Coronary artery (tissue), 2 donors: ENCODE data around the gene PDE8B.
"Not testable (repeated sequence)": the region's sequence is repeated elsewhere in the genome, so short reads cannot be mapped to it uniquely, and the experiment has no call there.

Experiments used
- DNase-seq: peaks from one replicate; pipeline ENCODE4 v3.0.0-alpha.2; 2017; ENCODE audit warnings: low spot score
- H3K27ac ChIP-seq, 2 donors: fragments of 200-600 bp; sonication (generic); one replicate each; pipeline ENCODE4 v1.5.1; 2016 to 2019
- H3K4me3 ChIP-seq: fragments of 200-600 bp; sonication (generic); 2 replicates; pipeline ENCODE4 v1.5.1; 2016; ENCODE audit warnings: mild to moderate bottlenecking, moderate library complexity
- CTCF ChIP-seq: fragments of 200-600 bp; sonication (generic); IDR thresholded peaks from one replicate; pipeline ENCODE4 v1.5.1; 2019; ENCODE audit warnings: antibody characterized with exemption

PDE8B gene

GRCh38 chr5:77448831-77449230 is 238.4 kb downstream of the PDE8B start:
- no peak for DNase-seq
- Histone ChIP-seq H3K27ac (peak overlapping the region in 1 of 2 donors; percentile 3), H3K4me3 (no peak overlapping the region)
- TF ChIP-seq CTCF: no peak

GRCh38 chr5:77449277-77449676 is 238.8 kb downstream of the PDE8B start:
- no peak for DNase-seq
- no peak for TF ChIP-seq CTCF
- H3K27ac ChIP-seq: peak overlapping the region in 1 of 2 donors; percentile 36

GRCh38 chr5:77449981-77450380 is 239.5 kb downstream of the PDE8B start:
- TF ChIP-seq CTCF: no peak
- no peak overlapping the region for H3K4me3 ChIP-seq
- DNase-seq: no peak
- no peak overlapping the region for H3K27ac ChIP-seq

More at GRCh38 chr5:77449277-77449676, 238.8 kb downstream of the PDE8B start:
- no peak overlapping the region for H3K4me3 ChIP-seq

GRCh38 chr5:77452351-77452750 is 241.9 kb downstream of the PDE8B start:
- no peak for TF ChIP-seq CTCF
- no peak for DNase-seq
- Histone ChIP-seq H3K27ac (no peak overlapping the region), H3K4me3 (no peak overlapping the region)

- H3K4me3 ChIP-seq: no peak overlapping the region
- no peak for DNase-seq
- H3K27ac ChIP-seq: no peak overlapping the region
- TF ChIP-seq CTCF: no peak
These were observed 243.6 kb downstream of the PDE8B start for GRCh38 chr5:77454123-77454522.

- Histone ChIP-seq H3K4me3 (no peak overlapping the region), H3K27ac (no peak overlapping the region)
- DNase-seq: no peak
- TF ChIP-seq CTCF: no peak
These were observed 250.8 kb downstream of the PDE8B start for GRCh38 chr5:77461287-77461686.

GRCh38 chr5:77463905-77464304 is 253.4 kb downstream of the PDE8B start:
- DNase-seq: no peak
- TF ChIP-seq CTCF: no peak
- H3K27ac ChIP-seq: no peak overlapping the region
- no peak overlapping the region for H3K4me3 ChIP-seq

GRCh38 chr5:77468875-77469274 is 258.4 kb downstream of the PDE8B start:
- not testable (repeated sequence) for DNase-seq, H3K4me3 ChIP-seq, H3K27ac ChIP-seq

GRCh38 chr5:77475041-77475440 is 264.6 kb downstream of the PDE8B start:
- H3K4me3 ChIP-seq, H3K27ac ChIP-seq, DNase-seq: not testable (repeated sequence)
